ENCODE data around the gene SMIM10. TPM values are rescaled to one million over a fixed set of nuclear protein-coding genes. Genes with fewer than 3 reads are reported as not detected.
"Not testable (repeated sequence)": the region's sequence is repeated elsewhere in the genome, so short reads cannot be mapped to it uniquely, and the experiment has no call there.

The SMIM10 gene
- polyA plus RNA-seq (ENCODE audit: insufficient read length in 12 of 12): 10 to 100 TPM in 10 of 12 donors, not detected in 2; 12.1 to 16.1 (median 14.4) TPM
- long read RNA-seq, donor 1, transcript SMIM10-201 (1 exons, 1,536 nt): major isoform, 12 of 12 reads
- long read RNA-seq, donor 1, partial matches to known transcripts: 0 of 12 reads
- long read RNA-seq, donor 1, other reads (novel, unspliced or antisense): 0 of 12 reads
- long read RNA-seq, donor 2, transcript SMIM10-201 (1 exons, 1,536 nt): major isoform, 21 of 21 reads
- long read RNA-seq, donor 2, partial matches to known transcripts: 0 of 21 reads
- long read RNA-seq, donor 2, other reads (novel, unspliced or antisense): 0 of 21 reads
- long read RNA-seq, donor 3, transcript SMIM10-201 (1 exons, 1,536 nt): major isoform, 8 of 8 reads
- long read RNA-seq, donor 3, partial matches to known transcripts: 0 of 8 reads
- long read RNA-seq, donor 3, other reads (novel, unspliced or antisense): 0 of 8 reads
- long read RNA-seq, donor 4, transcript SMIM10-201 (1 exons, 1,536 nt): major isoform, 8 of 8 reads
- long read RNA-seq, donor 4, partial matches to known transcripts: 0 of 8 reads
- long read RNA-seq, donor 4, other reads (novel, unspliced or antisense): 0 of 8 reads
- long read RNA-seq, donor 5, transcript SMIM10-201 (1 exons, 1,536 nt): major isoform, 16 of 16 reads
- long read RNA-seq, donor 5, partial matches to known transcripts: 0 of 16 reads
- long read RNA-seq, donor 5, other reads (novel, unspliced or antisense): 0 of 16 reads
- long read RNA-seq, donor 6, transcript SMIM10-201 (1 exons, 1,536 nt): major isoform, 13 of 13 reads
- long read RNA-seq, donor 6, partial matches to known transcripts: 0 of 13 reads
- long read RNA-seq, donor 6, other reads (novel, unspliced or antisense): 0 of 13 reads
- long read RNA-seq, donor 7, transcript SMIM10-201 (1 exons, 1,536 nt): major isoform, 13 of 13 reads
- long read RNA-seq, donor 7, partial matches to known transcripts: 0 of 13 reads
- long read RNA-seq, donor 7, other reads (novel, unspliced or antisense): 0 of 13 reads
- long read RNA-seq, donor 8, transcript SMIM10-201 (1 exons, 1,536 nt): major isoform, 19 of 19 reads
- long read RNA-seq, donor 8, partial matches to known transcripts: 0 of 19 reads
- long read RNA-seq, donor 8, other reads (novel, unspliced or antisense): 0 of 19 reads
- long read RNA-seq, donor 9, transcript SMIM10-201 (1 exons, 1,536 nt): major isoform, 13 of 13 reads
- long read RNA-seq, donor 9, partial matches to known transcripts: 0 of 13 reads
- long read RNA-seq, donor 9, other reads (novel, unspliced or antisense): 0 of 13 reads
- long read RNA-seq, donor 10, transcript SMIM10-201 (1 exons, 1,536 nt): major isoform, 12 of 12 reads
- long read RNA-seq, donor 10, partial matches to known transcripts: 0 of 12 reads
- long read RNA-seq, donor 10, other reads (novel, unspliced or antisense): 0 of 12 reads
- long read RNA-seq, donor 11, transcript SMIM10-201 (1 exons, 1,536 nt): major isoform, 20 of 20 reads
- long read RNA-seq, donor 11, partial matches to known transcripts: 0 of 20 reads
- long read RNA-seq, donor 11, other reads (novel, unspliced or antisense): 0 of 20 reads

DNA sequence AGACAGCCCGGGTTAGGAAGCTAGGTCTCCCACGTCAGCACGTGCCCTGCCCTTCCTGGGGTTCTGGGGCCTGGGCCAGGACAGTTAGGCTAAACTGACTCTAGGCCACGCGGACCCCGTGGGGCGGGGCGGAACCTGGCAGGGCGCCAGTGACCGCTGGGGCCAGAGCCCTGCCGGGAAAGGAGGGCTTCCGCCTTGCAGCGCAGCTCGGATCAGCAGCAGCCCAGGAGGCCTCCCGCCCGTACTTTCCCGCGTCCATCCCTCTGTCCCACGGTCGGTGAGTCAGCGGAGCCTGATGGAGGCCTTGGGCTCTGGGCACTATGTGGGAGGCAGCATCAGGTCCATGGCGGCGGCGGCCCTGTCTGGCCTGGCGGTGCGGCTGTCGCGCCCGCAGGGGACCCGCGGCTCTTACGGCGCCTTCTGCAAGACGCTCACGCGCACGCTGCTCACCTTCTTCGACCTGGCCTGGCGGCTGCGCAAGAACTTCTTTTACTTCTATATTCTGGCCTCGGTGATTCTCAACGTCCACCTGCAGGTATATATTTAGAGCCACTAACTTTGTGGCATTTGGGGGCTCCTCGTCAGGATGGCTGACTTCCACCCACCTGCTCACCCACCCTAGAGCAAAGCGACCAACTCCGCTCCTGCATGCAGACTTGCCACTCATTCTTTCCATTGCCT, at the start of gene SMIM10:
SMIM10 (plus strand) TSS at position 191 of the 681 bp plus-strand sequence; CDS start at position 296, 105 bp downstream.
- DNase-seq: peak; percentile 73

DNA sequence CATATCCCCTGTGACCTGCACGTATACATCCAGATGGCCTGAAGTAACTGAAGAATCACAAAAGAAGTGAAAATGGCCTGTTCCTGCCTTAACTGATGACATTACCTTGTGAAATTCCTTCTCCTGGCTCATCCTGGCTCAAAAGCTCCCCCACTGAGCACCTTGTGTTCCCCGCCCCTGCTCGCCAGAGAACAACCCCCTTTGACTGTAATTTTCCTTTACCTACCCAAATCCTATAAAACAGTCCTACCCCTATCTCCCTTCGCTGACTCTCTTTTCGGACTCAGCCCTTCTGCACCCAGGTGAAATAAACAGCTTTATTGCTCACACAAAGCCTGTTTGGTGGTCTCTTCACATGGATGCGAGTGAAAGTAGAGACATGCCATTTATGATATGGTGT, 44.4 kb upstream of the SMIM10 start:
- DNase-seq: not testable (repeated sequence)

DNA sequence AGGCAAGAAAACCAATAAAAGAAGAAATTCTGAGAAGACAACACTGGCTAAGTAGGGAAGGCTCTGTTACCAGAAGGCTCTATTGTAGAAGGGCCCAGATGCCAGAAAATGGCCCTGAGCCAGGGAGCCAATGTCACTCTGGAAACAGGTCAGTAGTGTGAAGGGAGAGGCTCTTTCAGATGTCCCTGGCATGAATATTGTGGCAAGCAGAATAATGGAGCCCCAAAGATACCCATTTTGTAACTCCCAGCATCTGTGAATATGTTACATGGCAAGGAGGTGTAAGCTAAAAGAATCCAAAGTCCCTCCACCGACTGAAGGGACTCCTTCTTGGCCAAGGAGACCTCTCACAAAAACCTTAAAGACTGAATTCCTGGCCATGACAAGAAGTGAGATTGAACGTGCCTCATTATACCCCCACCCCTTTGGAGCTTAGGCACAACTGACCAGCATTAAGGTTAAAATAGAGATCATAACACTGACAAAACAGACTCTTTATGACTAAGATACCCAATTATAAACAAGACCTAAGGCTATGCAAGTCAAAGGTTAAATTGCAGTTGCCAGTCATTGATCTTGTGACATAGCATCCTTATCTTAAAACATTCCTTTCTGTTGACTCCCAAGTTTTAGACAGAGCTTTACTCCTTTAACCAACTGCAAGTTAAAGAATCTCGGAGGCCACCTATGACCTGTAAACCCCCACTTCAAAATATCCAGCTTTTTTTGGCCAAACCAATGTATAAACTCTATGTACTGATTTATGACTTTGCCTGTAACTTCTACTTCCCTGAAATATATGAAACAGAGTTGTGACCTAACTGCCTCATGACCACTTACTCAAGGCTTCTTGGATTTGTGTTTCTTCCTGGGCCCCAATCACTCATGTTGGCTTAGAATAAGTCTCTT, 42.2 kb upstream of the SMIM10 start:
- no peak for DNase-seq

- DNase-seq: no peak
These were observed 41.5 kb upstream of the SMIM10 start for GRCh38 chrX:134949271-134949670.

- no peak for DNase-seq
These were observed 33.0 kb upstream of the SMIM10 start for GRCh38 chrX:134957836-134958235.

DNA sequence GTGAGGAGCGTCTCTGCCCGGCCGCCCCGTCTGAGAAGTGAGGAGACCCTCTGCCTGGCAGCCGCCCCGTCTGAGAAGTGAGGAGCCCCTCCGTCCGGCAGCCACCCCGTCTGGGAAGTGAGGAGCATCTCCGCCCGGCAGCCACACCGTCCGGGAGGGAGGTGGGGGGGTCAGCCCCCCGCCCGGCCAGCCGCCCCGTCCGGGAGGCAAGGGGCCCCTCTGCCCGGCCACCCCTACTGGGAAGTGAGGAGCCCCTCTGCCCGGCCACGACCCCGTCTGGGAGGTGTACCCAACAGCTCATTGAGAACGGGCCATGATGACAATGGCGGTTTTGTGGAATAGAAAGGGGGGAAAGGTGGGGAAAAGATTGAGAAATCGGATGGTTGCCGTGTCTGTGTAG, 30.4 kb upstream of the SMIM10 start:
- DNase-seq: not testable (repeated sequence)

DNA sequence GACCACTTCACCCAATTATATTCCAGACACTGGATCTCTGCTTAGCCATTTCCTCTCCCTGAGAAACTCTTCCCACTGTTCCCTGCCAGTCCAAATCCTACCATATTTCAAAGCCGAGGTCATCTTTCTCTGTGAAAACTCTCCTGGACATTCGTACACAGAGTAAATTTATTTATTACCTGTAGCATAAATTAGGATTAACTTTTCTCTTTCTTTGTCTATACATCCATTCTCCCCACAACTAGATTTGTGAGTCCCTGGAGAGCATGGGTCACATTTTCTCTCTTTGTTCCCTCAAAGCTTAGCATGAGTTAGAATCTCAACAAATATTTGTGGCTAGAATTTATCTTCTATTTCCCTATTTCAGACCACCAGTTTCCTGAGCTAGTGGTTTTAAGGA, 27.8 kb upstream of the SMIM10 start:
- DNase-seq: no peak

- DNase-seq: peak; percentile 50
These were observed 21.1 kb upstream of the SMIM10 start for GRCh38 chrX:134969726-134970125.

- DNase-seq: no peak
These were observed 18.9 kb upstream of the SMIM10 start for GRCh38 chrX:134971926-134972325.

DNA sequence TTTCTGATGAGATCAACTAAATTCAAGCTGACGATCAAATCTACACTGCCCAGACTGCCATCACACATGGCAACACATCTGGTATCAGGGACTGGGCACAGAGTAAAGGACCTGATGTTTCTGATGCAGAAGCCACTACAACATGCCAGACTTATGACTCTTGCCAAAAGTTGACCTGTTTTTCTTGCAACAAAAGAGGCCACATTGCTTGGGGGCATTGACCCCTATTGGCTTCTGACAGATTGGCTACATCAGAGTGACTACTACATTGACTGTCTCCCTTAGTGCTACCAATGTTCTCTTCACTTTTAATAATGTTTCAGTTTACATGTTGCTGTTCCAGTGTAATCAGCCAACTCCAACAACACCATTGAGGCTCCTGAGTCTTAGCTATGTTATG, 15.3 kb upstream of the SMIM10 start:
- DNase-seq: no peak

GRCh38 chrX:134981910-134982309, 8.9 kb upstream of the SMIM10 start:
- no peak for DNase-seq

DNA sequence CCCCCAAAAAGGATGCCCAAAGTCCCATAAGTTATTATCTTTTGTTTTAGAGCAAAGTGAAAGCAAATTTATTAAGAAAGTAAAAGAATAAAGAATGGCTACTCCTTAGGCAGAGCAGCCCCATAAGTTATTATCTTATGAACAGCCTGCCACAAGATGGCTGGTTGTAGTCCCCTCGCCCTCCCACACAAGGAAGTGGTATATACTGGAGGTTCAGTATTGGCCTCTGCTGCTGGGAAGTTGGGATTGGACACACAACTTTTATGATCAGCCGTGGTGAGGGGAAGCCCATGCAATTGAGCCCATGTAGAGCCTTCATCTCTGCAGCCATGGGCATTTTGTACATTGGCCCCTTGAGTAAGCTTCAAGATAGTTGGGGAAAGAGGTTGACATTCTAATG, 8.0 kb upstream of the SMIM10 start:
- no peak for DNase-seq

- no peak for DNase-seq
These were observed 5.3 kb upstream of the SMIM10 start for GRCh38 chrX:134985479-134985878.

GRCh38 chrX:134990475-134990800, 353 bp upstream of the SMIM10 start:
- no peak for DNase-seq

DNA sequence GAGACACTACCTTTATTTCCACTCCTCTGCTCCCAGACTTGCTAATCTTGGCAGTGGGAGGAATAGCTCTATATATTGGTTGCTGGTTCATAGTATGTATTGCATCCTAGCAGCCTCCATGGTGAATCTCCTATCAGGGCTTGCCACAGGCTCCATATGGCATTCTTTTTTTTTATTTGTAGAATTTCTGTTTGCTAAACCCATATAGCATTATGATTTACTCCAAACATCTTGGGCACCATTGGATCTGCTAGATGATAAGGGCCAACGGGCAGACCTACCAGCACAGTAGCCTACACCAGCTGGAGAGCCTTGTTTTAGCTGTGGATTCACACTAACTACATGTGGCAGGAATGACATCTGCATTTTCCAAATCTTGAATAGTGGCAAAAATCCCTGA, 6.9 kb downstream of the SMIM10 start:
- DNase-seq: no peak

- no peak for DNase-seq
These were observed 7.5 kb downstream of the SMIM10 start for GRCh38 chrX:134998246-134998645.

GRCh38 chrX:134999469-134999868, 8.7 kb downstream of the SMIM10 start:
- peak; percentile 13 for DNase-seq

DNA sequence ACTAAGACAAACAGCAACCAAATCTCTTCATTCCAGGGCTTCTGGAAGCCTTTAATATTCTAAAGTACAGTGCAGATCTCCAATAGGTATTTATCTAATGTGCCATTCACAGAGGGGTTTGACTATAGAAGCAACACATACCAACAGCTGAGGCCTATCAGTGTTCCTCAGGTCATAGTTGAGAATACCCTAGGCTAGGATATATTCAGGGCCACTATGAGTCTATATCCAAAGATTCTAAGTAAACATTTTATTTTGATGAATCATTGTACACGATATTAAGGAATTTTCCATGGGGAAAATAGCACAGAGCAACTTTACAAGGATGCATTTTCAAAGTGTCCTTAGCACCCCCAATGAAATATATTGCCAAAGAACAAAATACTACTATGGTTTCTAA, 9.7 kb downstream of the SMIM10 start:
- DNase-seq: no peak

DNA sequence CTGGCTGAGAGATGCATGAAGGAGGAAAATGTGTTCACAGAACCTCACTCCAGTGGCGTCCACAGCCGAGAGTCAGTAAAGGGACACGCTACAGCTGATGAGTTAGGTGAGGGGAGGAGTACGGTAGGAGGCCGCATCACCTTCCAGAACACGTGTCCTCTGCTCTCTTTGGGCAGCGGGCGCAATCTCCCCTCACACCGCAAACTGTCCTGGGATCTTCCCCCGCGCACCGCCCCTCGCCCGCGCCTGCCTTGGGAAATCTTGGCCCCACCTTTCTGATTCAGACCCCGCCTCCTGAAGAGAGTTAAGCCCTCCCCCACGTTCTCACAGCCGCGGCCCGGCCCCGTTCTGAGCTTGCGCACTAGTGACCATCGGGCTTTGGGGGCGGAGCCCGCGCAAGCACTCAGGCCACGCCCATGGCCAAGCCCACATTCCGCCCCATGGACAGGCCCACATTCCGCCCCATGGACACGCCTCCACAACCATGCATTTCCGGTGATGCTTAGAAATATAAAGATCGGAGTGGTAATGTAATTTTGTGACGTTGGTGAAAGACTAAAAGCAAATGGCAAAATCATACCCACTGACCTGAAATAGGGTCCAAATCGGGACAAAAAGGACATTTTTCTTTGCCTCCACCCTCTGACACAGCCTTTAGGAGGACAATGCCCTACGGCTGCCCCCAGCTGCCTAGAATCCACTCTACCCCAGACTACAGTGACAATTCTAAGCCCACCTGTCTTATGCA, 13.3 kb downstream of the SMIM10 start:
- DNase-seq: peak; percentile 91
